H9 (cell line): ENCODE measurements around the gene OR2T35. TPM values are rescaled to one million over a fixed set of nuclear protein-coding genes. Genes with fewer than 3 reads are reported as not detected.

Source experiments
- DNase-seq: peaks from one replicate; pipeline ENCODE4 v3.0.0-alpha.2; 2017
- H2AFZ ChIP-seq: one replicate; pipeline ENCODE4 v1.6.1; 2013; ENCODE audit warnings: mild to moderate bottlenecking, low read length, control low read depth, moderate library complexity
- H2AK5ac ChIP-seq: 2 replicates; pipeline ENCODE4 v1.6.1; 2013; ENCODE audit warnings: low read length, control low read depth, mixed read lengths; ENCODE audit not compliant: insufficient read length
- H2BK120ac ChIP-seq: one replicate; pipeline ENCODE4 v1.6.1; 2013; ENCODE audit warnings: low read depth, mild to moderate bottlenecking, low read length, control low read depth, inconsistent platforms; ENCODE audit not compliant: poor library complexity, severe bottlenecking
- H2BK12ac ChIP-seq: 2 replicates; pipeline ENCODE4 v1.6.1; 2013; ENCODE audit warnings: low read length, control low read depth, mixed read lengths, low read depth; ENCODE audit not compliant: insufficient read length
- H2BK15ac ChIP-seq: 2 replicates; pipeline ENCODE4 v1.6.1; 2013; ENCODE audit warnings: low read depth, low read length, control low read depth
- H2BK20ac ChIP-seq: one replicate; pipeline ENCODE4 v1.6.1; 2013; ENCODE audit warnings: low read depth, mild to moderate bottlenecking, low read length, control low read depth, inconsistent platforms; ENCODE audit not compliant: poor library complexity, severe bottlenecking
- H2BK5ac ChIP-seq: 2 replicates; pipeline ENCODE4 v1.6.1; 2013; ENCODE audit warnings: low read length, control low read depth, mixed read lengths; ENCODE audit not compliant: insufficient read length
- H3K14ac ChIP-seq: 2 replicates; pipeline ENCODE4 v1.6.1; 2013; ENCODE audit warnings: low read length, control low read depth; ENCODE audit not compliant: insufficient read depth
- H3K18ac ChIP-seq: 2 replicates; pipeline ENCODE4 v1.6.1; 2013; ENCODE audit warnings: low read depth, mild to moderate bottlenecking, mixed read lengths, low read length, control low read depth; ENCODE audit not compliant: insufficient read length
- H3K23ac ChIP-seq: 2 replicates; pipeline ENCODE4 v1.6.1; 2013; ENCODE audit warnings: low read length, control low read depth, mixed read lengths, low read depth; ENCODE audit not compliant: insufficient read length
- H3K23me2 ChIP-seq: 2 replicates; pipeline ENCODE4 v1.6.1; 2013; ENCODE audit warnings: low read depth, mild to moderate bottlenecking, mixed read lengths, low read length, control low read depth; ENCODE audit not compliant: insufficient read length, poor library complexity, severe bottlenecking
- H3K27ac ChIP-seq: 2 replicates; pipeline ENCODE4 v1.5.1; 2013; ENCODE audit warnings: low read length, control low read depth, mixed read lengths, low read depth; ENCODE audit not compliant: insufficient read length
- H3K27me3 ChIP-seq: 2 replicates; pipeline ENCODE4 v1.6.1; 2013; ENCODE audit warnings: low read length, control low read depth, inconsistent platforms; ENCODE audit not compliant: insufficient read depth
- H3K4ac ChIP-seq: 2 replicates; pipeline ENCODE4 v1.6.1; 2013; ENCODE audit warnings: low read depth, mild to moderate bottlenecking, control low read depth, inconsistent platforms, low read length, moderate library complexity
- H3K4me1 ChIP-seq: 2 replicates; pipeline ENCODE4 v1.6.1; 2013; ENCODE audit warnings: low read length, control low read depth, inconsistent platforms; ENCODE audit not compliant: insufficient read depth
- H3K4me2 ChIP-seq: 2 replicates; pipeline ENCODE4 v1.6.1; 2013; ENCODE audit warnings: low read length, control low read depth, mixed read lengths; ENCODE audit not compliant: insufficient read length, insufficient read depth
- H3K56ac ChIP-seq: 2 replicates; pipeline ENCODE4 v1.6.1; 2013; ENCODE audit warnings: low read depth, mild to moderate bottlenecking, mixed read lengths, low read length, control low read depth; ENCODE audit not compliant: insufficient read length
- H3K79me1 ChIP-seq: 2 replicates; pipeline ENCODE4 v1.6.1; 2013; ENCODE audit warnings: low read depth, mild to moderate bottlenecking, moderate library complexity, low read length, control low read depth, inconsistent platforms; ENCODE audit not compliant: insufficient read depth, poor library complexity, severe bottlenecking
- H3K79me2 ChIP-seq: 2 replicates; pipeline ENCODE4 v1.6.1; 2013; ENCODE audit warnings: low read length, control low read depth, inconsistent platforms; ENCODE audit not compliant: insufficient read depth
- H3K9ac ChIP-seq: 2 replicates; pipeline ENCODE4 v1.6.1; 2013; ENCODE audit warnings: low read length, control low read depth, mixed read lengths; ENCODE audit not compliant: insufficient read length; ENCODE audit errors: extremely low read depth
- H3K9me3 ChIP-seq: one replicate; pipeline ENCODE4 v1.6.1; 2013; ENCODE audit warnings: low read depth, low read length, inconsistent platforms; ENCODE audit not compliant: control insufficient read depth
- H3T11ph ChIP-seq: one replicate; pipeline ENCODE4 v1.6.1; 2013; ENCODE audit warnings: mild to moderate bottlenecking, low read length, control low read depth, inconsistent platforms
- H4K20me1 ChIP-seq: one replicate; pipeline ENCODE4 v1.6.1; 2013; ENCODE audit not compliant: control insufficient read depth, insufficient read length, insufficient read depth
- H4K5ac ChIP-seq: 2 replicates; pipeline ENCODE4 v1.6.1; 2013; ENCODE audit warnings: low read depth, mild to moderate bottlenecking, mixed read lengths, low read length, control low read depth; ENCODE audit not compliant: insufficient read length
- H4K8ac ChIP-seq: replicated peaks from 2 replicates; pipeline ENCODE4 v1.6.1; 2013; ENCODE audit warnings: low read length, control low read depth, mixed read lengths, low read depth; ENCODE audit not compliant: insufficient read length
- H4K91ac ChIP-seq: 2 replicates; pipeline ENCODE4 v1.6.1; 2013; ENCODE audit warnings: low read depth, mild to moderate bottlenecking, moderate library complexity, mixed read lengths, low read length, control low read depth; ENCODE audit not compliant: insufficient read length
- H3K27ac Mint-ChIP-seq, 3 experiments: 2 replicates in 2 of 3; 3 replicates in 1 of 3; pipeline ENCODE4 v1.8.0; 2020 to 2021; ENCODE audit warnings: mixed read lengths in 3 of 3, mild to moderate bottlenecking in 1 of 3, moderate library complexity in 1 of 3
- H3K27me3 Mint-ChIP-seq: 2 replicates; pipeline ENCODE4 v1.8.0; 2021; ENCODE audit warnings: low read depth, mild to moderate bottlenecking, moderate library complexity, mixed read lengths
- H3K36me3 Mint-ChIP-seq, 3 experiments: 2 replicates in 2 of 3; 3 replicates in 1 of 3; pipeline ENCODE4 v1.8.0; 2020 to 2021; ENCODE audit warnings: low read depth in 3 of 3, mixed read lengths in 3 of 3; ENCODE audit not compliant: insufficient read depth in 1 of 3
- H3K4me1 Mint-ChIP-seq, 2 experiments: 2 replicates each; pipeline ENCODE4 v1.8.0; 2020; ENCODE audit warnings: mixed read lengths in 2 of 2
- H3K4me3 Mint-ChIP-seq, 2 experiments: 2 replicates in 1 of 2; 3 replicates in 1 of 2; pipeline ENCODE4 v1.8.0; 2020 to 2021; ENCODE audit warnings: mild to moderate bottlenecking in 2 of 2, mixed read lengths in 2 of 2, moderate library complexity in 1 of 2
- H3K9me3 Mint-ChIP-seq, 2 experiments: 2 replicates in 1 of 2; 3 replicates in 1 of 2; pipeline ENCODE4 v1.8.0; 2020; ENCODE audit warnings: mild to moderate bottlenecking in 2 of 2, mixed read lengths in 2 of 2, moderate library complexity in 1 of 2
- CTCF ChIP-seq: fragments of 200-600 bp; sonication (generic); conservative IDR thresholded peaks from 3 replicates; pipeline ENCODE4 v1.8.0; 2021; ENCODE audit warnings: antibody characterized with exemption, mild to moderate bottlenecking
- WGBS: extraction: QIAGEN DNeasy Blood & Tissue Kit; methylation state at CpG from one replicate; pipeline ENCODE4 v1.1.7; 2013; ENCODE audit warnings: missing lambda C conversion rate, low lambda C conversion rate, mixed read lengths; ENCODE audit not compliant: insufficient read length; ENCODE audit errors: extremely low coverage; 5-methylcytosine and 5-hydroxymethylcytosine counted together
- total RNA-seq: library from RNA; stranded (reverse); gene quantifications from 2 replicates; pipeline ENCODE4 v1.2.1, GENCODE V29; 2021

The OR2T35 gene
- total RNA-seq, 1 experiment from 2014 or later: not detected

- H3T11ph ChIP-seq: no peak overlapping the region
- H3K27ac ChIP-seq: no peak overlapping the region
- no peaks in the 10 kb centered on the region for H3K23me2 ChIP-seq
- H4K91ac ChIP-seq: no peak overlapping the region
- H2BK15ac ChIP-seq: no peak overlapping the region
- H3K4me2 ChIP-seq: no peak overlapping the region
- no peak overlapping the region for H2BK12ac ChIP-seq
- H3K4ac ChIP-seq: no peak overlapping the region
- Mint-ChIP-seq H3K27me3 (no peaks in the 10 kb centered on the region), H3K4me3 (no peak overlapping the region), H3K9me3 (peaks cover 77 to 85% of the 10 kb centered on the region in 2 experiments), H3K4me1 (no peaks in the 10 kb centered on the region), H3K36me3 (peaks cover 4 to 28% (median 6%) of the 10 kb centered on the region in 3 experiments; a peak in 4 of 7 replicates), H3K27ac (no peak overlapping the region)
- H3K23ac ChIP-seq: no peak overlapping the region
- H2BK20ac ChIP-seq: no peak overlapping the region
- H2BK5ac ChIP-seq: no peak overlapping the region
- WGBS: no CpG with 5 or more reads among the region's 3 CpGs
- DNase-seq: no peak
- H3K79me1 ChIP-seq: no peaks in the 10 kb centered on the region
- H3K56ac ChIP-seq: no peak overlapping the region
- H4K8ac ChIP-seq: no peak overlapping the region
- no peak for TF ChIP-seq CTCF
- no peaks in the 10 kb centered on the region for H3K4me1 ChIP-seq
- H4K5ac ChIP-seq: no peak overlapping the region
- peaks cover 46% of the 10 kb centered on the region for H3K9me3 ChIP-seq
- H3K9ac ChIP-seq: no peak overlapping the region
- no peak overlapping the region for H3K18ac ChIP-seq
- H3K79me2 ChIP-seq: no peaks in the 10 kb centered on the region
- no peaks in the 10 kb centered on the region for H4K20me1 ChIP-seq
- no peak overlapping the region for H2AFZ ChIP-seq
- no peak overlapping the region for H2AK5ac ChIP-seq
- no peak overlapping the region for H2BK120ac ChIP-seq
- no peaks in the 10 kb centered on the region for H3K27me3 ChIP-seq
- H3K14ac ChIP-seq: no peak overlapping the region
Measured at GRCh38 chr1:248589334-248589733, 55.7 kb downstream of the OR2T35 start.

Other genes starting within 250 kb of the OR2T35 start
- gene OR2T1, start 242.2 kb downstream of the OR2T35 start, total RNA-seq: not detected in 2 replicates
- not detected in 2 replicates for gene OR2T2, start 199.6 kb downstream of the OR2T35 start, total RNA-seq
- not detected in 2 replicates for gene OR2T3, start 171.9 kb downstream of the OR2T35 start, total RNA-seq
- not detected in 2 replicates for gene OR2T5, start 156.7 kb downstream of the OR2T35 start, total RNA-seq
- not detected in 2 replicates for gene OR2G6, start 137.2 kb downstream of the OR2T35 start, total RNA-seq
- gene OR2T29, start 82.5 kb downstream of the OR2T35 start, total RNA-seq: not detected in 2 replicates
- gene OR2T34, start 70.5 kb downstream of the OR2T35 start, total RNA-seq: not detected in 2 replicates
- not detected in 2 replicates for gene OR2T10, start 47.6 kb downstream of the OR2T35 start, total RNA-seq
- not detected in 2 replicates for gene OR2T11, start 10.2 kb downstream of the OR2T35 start, total RNA-seq
- gene OR2T27, start 10.2 kb upstream of the OR2T35 start, total RNA-seq: not detected in 2 replicates
- gene OR14I1, start 57.5 kb upstream of the OR2T35 start, total RNA-seq: not detected in 2 replicates
- not detected in 2 replicates for gene LYPD8, start 110.5 kb upstream of the OR2T35 start, total RNA-seq
- 27.6 and 28.8 TPM in 2 replicates for gene SH3BP5L, start 180.6 kb upstream of the OR2T35 start, total RNA-seq
- 28.5 and 29.4 TPM in 2 replicates for gene ZNF672, start 192.9 kb upstream of the OR2T35 start, total RNA-seq
- 40.0 and 40.1 TPM in 2 replicates for gene ZNF692, start 213.8 kb upstream of the OR2T35 start, total RNA-seq